Neural cell (in vitro differentiated cells): Measurements from ENCODE around the gene DOCK8. TPM values are rescaled to one million over a fixed set of nuclear protein-coding genes. Genes with fewer than 3 reads are reported as not detected.

Experiments
- H2AFZ ChIP-seq: fragments of 200-600, 300-800 bp; sonication (generic), shearing (Covaris generic); 2 replicates; pipeline ENCODE4 v1.6.0; 2014; ENCODE audit warnings: low read depth, mild to moderate bottlenecking, antibody characterized with exemption, low read length, moderate library complexity
- H3F3A ChIP-seq: fragments of 200-600 bp; shearing (Covaris generic); 2 replicates; pipeline ENCODE4 v1.6.1; 2016; ENCODE audit warnings: mild to moderate bottlenecking, moderate library complexity, mixed read lengths, antibody characterized with exemption, low read length; ENCODE audit not compliant: insufficient read depth, poor library complexity, severe bottlenecking
- H3K27ac ChIP-seq: fragments of 200-600, 300-800 bp; sonication (generic), shearing (Covaris generic); 2 replicates; pipeline ENCODE4 v1.5.1; 2014; ENCODE audit warnings: mild to moderate bottlenecking, low read length, moderate library complexity
- H3K27me3 ChIP-seq: fragments of 300-800, 200-600 bp; sonication (generic), shearing (Covaris generic); 2 replicates; pipeline ENCODE4 v1.6.0; 2014; ENCODE audit warnings: mild to moderate bottlenecking, low read depth, low read length, moderate library complexity; ENCODE audit not compliant: insufficient read depth
- H3K36me3 ChIP-seq: fragments of 300-800, 200-600 bp; sonication (generic), shearing (Covaris generic); 2 replicates; pipeline ENCODE4 v1.5.1; 2014; ENCODE audit warnings: mild to moderate bottlenecking, antibody characterized with exemption, low read length, moderate library complexity; ENCODE audit not compliant: insufficient read depth
- H3K4me2 ChIP-seq: fragments of 300-800, 200-600 bp; sonication (generic), shearing (Covaris generic); 2 replicates; pipeline ENCODE4 v1.6.0; 2014; ENCODE audit warnings: mild to moderate bottlenecking, low read length
- H3K4me3 ChIP-seq: fragments of 300-800, 200-600 bp; sonication (generic), shearing (Covaris generic); 2 replicates; pipeline ENCODE4 v1.5.1; 2014; ENCODE audit warnings: mild to moderate bottlenecking, low read length, moderate library complexity
- H3K79me2 ChIP-seq: fragments of 200-600 bp; shearing (Covaris generic); replicated peaks from 2 replicates; pipeline ENCODE4 v1.6.0; 2014; ENCODE audit warnings: mild to moderate bottlenecking, low read length, moderate library complexity; ENCODE audit not compliant: insufficient read depth
- H3K9ac ChIP-seq: fragments of 300-800, 200-600 bp; sonication (generic), shearing (Covaris generic); 2 replicates; pipeline ENCODE4 v1.6.1; 2016; ENCODE audit warnings: mild to moderate bottlenecking, low read length, mixed read lengths
- H3K9me2 ChIP-seq: fragments of 200-600 bp; shearing (Covaris generic); 2 replicates; pipeline ENCODE4 v1.6.1; 2016; ENCODE audit warnings: mild to moderate bottlenecking, low read length, mixed read lengths; ENCODE audit not compliant: insufficient read depth
- H3K9me3 ChIP-seq: fragments of 200-600, 300-800 bp; sonication (generic), shearing (Covaris generic); 2 replicates; pipeline ENCODE4 v1.6.1; 2016; ENCODE audit warnings: mild to moderate bottlenecking, mixed run types, low read length, moderate library complexity, mixed read lengths
- H4K20me1 ChIP-seq: fragments of 200-600 bp; shearing (Covaris generic); 2 replicates; pipeline ENCODE4 v1.6.1; 2016; ENCODE audit warnings: mild to moderate bottlenecking, mixed run types; ENCODE audit not compliant: insufficient read depth
- EP300 ChIP-seq: fragments of 450-650 bp; conservative IDR thresholded peaks from 2 replicates; pipeline ENCODE4 v1.6.1; 2014; ENCODE audit warnings: antibody characterized with exemption, mild to moderate bottlenecking, moderate library complexity; ENCODE audit not compliant: poor library complexity, severe bottlenecking
- EZH2 ChIP-seq: fragments of 200-600, 300-800 bp; shearing (Covaris generic), sonication (generic); IDR thresholded peaks from 2 replicates; pipeline ENCODE4 v1.6.1; 2014; ENCODE audit warnings: antibody characterized with exemption, low read length, borderline replicate concordance, mild to moderate bottlenecking; ENCODE audit not compliant: insufficient read depth, poor library complexity, severe bottlenecking
- MXI1 ChIP-seq: fragments of 450-650 bp; conservative IDR thresholded peaks from 2 replicates; pipeline ENCODE4 v1.6.1; 2014; ENCODE audit warnings: antibody characterized with exemption, mild to moderate bottlenecking; ENCODE audit not compliant: poor library complexity, severe bottlenecking
- POLR2AphosphoS5 ChIP-seq: IDR thresholded peaks from 2 replicates; pipeline ENCODE4 v1.6.1; 2012
- RAD21 ChIP-seq: fragments of 450-650 bp; conservative IDR thresholded peaks from 2 replicates; pipeline ENCODE4 v1.6.1; 2014; ENCODE audit warnings: antibody characterized with exemption, mild to moderate bottlenecking, moderate library complexity
- SMC3 ChIP-seq: fragments of 450-650 bp; conservative IDR thresholded peaks from 2 replicates; pipeline ENCODE4 v1.6.1; 2014; ENCODE audit warnings: antibody characterized with exemption, mild to moderate bottlenecking, moderate library complexity; ENCODE audit not compliant: poor library complexity
- TAF1 ChIP-seq: IDR thresholded peaks from 2 replicates; pipeline ENCODE4 v1.6.1; 2012; ENCODE audit warnings: low read depth
- polyA plus RNA-seq: library from polyadenylated mRNA; depleted of rRNA; stranded (reverse); fragments of >200 nt; gene quantifications from 2 replicates; pipeline ENCODE4 v1.2.3, GENCODE V29; 2014
- TF ChIP-seq, protein P1 (sequence below): fragments of 450-650 bp; IDR thresholded peaks from 2 replicates; pipeline ENCODE4 v1.5.1; 2014; ENCODE audit warnings: antibody characterized with exemption, mild to moderate bottlenecking, moderate library complexity; ENCODE audit not compliant: poor library complexity, severe bottlenecking
- TF ChIP-seq, protein P2 (sequence below): IDR thresholded peaks from 2 replicates; pipeline ENCODE4 v1.6.1; 2012; ENCODE audit warnings: borderline replicate concordance

The DOCK8 gene
- polyA plus RNA-seq, 1 donor from 2014 or later, result not detected

DNA sequence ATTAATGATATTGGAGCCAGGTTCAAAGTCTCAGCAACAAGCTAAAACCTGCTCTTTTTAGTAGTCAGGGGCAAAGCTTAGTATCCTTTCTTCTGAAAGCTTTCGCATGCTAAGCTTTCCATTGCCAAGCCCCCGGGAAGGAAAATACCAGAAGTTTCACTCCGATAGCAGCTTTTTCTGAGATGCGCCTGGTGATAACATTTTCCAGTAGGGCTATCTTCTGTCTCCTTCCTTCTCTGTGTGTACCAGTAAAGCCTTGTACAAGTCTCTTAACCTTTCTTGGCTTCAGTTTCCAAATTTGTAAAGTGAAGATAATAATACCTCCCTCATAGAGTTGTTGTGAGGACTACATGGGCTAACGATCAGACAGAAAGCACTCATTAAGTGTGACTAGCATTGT, 36.7 kb downstream of the DOCK8 start:
- Histone ChIP-seq H3K9me3 (no peaks in the 10 kb centered on the region), H2AFZ (no peak overlapping the region), H4K20me1 (no peaks in the 10 kb centered on the region), H3K4me3 (no peak overlapping the region), H3K27ac (no peak overlapping the region), H3K36me3 (no peaks in the 10 kb centered on the region), H3K27me3 (no peaks in the 10 kb centered on the region), H3K79me2 (no peaks in the 10 kb centered on the region), H3K9ac (no peak overlapping the region), H3K9me2 (no peaks in the 10 kb centered on the region), H3K4me2 (no peak overlapping the region), H3F3A (no peaks in the 10 kb centered on the region)
- TF ChIP-seq TAF1 (no peak), EP300 (no peak), SMC3 (no peak), MXI1 (no peak), RAD21 (no peak), EZH2 (no peak), POLR2AphosphoS5 (no peak)
- TF ChIP-seq, protein P1, sequence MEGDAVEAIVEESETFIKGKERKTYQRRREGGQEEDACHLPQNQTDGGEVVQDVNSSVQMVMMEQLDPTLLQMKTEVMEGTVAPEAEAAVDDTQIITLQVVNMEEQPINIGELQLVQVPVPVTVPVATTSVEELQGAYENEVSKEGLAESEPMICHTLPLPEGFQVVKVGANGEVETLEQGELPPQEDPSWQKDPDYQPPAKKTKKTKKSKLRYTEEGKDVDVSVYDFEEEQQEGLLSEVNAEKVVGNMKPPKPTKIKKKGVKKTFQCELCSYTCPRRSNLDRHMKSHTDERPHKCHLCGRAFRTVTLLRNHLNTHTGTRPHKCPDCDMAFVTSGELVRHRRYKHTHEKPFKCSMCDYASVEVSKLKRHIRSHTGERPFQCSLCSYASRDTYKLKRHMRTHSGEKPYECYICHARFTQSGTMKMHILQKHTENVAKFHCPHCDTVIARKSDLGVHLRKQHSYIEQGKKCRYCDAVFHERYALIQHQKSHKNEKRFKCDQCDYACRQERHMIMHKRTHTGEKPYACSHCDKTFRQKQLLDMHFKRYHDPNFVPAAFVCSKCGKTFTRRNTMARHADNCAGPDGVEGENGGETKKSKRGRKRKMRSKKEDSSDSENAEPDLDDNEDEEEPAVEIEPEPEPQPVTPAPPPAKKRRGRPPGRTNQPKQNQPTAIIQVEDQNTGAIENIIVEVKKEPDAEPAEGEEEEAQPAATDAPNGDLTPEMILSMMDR, result no peak
- TF ChIP-seq, protein P2, sequence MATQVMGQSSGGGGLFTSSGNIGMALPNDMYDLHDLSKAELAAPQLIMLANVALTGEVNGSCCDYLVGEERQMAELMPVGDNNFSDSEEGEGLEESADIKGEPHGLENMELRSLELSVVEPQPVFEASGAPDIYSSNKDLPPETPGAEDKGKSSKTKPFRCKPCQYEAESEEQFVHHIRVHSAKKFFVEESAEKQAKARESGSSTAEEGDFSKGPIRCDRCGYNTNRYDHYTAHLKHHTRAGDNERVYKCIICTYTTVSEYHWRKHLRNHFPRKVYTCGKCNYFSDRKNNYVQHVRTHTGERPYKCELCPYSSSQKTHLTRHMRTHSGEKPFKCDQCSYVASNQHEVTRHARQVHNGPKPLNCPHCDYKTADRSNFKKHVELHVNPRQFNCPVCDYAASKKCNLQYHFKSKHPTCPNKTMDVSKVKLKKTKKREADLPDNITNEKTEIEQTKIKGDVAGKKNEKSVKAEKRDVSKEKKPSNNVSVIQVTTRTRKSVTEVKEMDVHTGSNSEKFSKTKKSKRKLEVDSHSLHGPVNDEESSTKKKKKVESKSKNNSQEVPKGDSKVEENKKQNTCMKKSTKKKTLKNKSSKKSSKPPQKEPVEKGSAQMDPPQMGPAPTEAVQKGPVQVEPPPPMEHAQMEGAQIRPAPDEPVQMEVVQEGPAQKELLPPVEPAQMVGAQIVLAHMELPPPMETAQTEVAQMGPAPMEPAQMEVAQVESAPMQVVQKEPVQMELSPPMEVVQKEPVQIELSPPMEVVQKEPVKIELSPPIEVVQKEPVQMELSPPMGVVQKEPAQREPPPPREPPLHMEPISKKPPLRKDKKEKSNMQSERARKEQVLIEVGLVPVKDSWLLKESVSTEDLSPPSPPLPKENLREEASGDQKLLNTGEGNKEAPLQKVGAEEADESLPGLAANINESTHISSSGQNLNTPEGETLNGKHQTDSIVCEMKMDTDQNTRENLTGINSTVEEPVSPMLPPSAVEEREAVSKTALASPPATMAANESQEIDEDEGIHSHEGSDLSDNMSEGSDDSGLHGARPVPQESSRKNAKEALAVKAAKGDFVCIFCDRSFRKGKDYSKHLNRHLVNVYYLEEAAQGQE, result no peak

DNA sequence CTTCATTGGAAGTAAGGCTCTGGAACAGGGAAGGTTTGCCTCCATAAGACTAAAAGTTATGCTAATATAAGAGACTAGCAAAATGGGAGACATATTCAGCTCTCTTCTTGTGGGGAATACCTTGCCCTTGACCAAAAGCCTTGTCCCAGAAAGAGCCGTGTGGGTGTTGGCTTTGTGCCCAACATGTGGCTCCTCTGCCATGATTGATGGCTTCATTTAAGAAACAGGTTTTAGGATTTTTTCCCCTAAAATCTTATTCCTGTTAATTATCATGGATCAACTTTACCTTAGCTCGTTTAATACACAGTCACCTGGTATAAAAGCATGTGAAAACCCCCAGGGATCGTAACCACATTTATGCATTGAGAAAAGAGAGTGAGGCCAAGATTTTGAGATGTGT, 38.9 kb downstream of the DOCK8 start:
- H3K79me2 ChIP-seq, result no peaks in the 10 kb centered on the region
- H3K9ac ChIP-seq, result no peak overlapping the region
- H3K4me3 ChIP-seq, result no peak overlapping the region
- no peaks in the 10 kb centered on the region for H3F3A ChIP-seq
- TF ChIP-seq SMC3 (no peak), MXI1 (no peak)
- no peak overlapping the region for H3K4me2 ChIP-seq
- no peaks in the 10 kb centered on the region for H3K9me3 ChIP-seq
- H3K27ac ChIP-seq, result no peak overlapping the region
- H2AFZ ChIP-seq, result no peak overlapping the region
- no peaks in the 10 kb centered on the region for H3K9me2 ChIP-seq
- H3K36me3 ChIP-seq, result no peaks in the 10 kb centered on the region
- H3K27me3 ChIP-seq, result no peaks in the 10 kb centered on the region
- no peaks in the 10 kb centered on the region for H4K20me1 ChIP-seq

DNA sequence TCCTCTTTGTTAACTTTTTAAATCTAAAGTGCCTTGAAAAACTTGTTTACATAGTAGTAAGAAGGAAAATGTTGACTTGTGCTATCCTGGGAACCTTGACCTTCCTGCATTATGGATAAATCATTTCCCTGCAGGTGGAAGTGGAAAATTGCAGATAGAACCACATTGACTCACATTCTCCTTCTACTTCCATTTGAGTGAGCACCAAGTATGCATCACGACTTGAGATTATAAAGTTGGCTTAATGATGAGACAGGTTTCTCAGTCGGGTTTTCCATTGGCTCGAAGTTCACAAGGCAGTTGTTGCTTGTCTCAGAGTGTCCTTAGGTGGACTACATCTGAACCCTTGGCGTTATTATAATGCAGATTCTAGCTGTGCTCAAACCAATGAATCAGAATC, 39.9 kb downstream of the DOCK8 start:
- no peak overlapping the region for H3K9ac ChIP-seq
- H3K4me2 ChIP-seq, result no peak overlapping the region
- no peak overlapping the region for H3K4me3 ChIP-seq
- TF ChIP-seq EP300 (no peak), RAD21 (no peak), SMC3 (no peak), EZH2 (no peak), TAF1 (no peak), POLR2AphosphoS5 (no peak), MXI1 (no peak)
- TF ChIP-seq, protein P1, result no peak
- TF ChIP-seq, protein P2, result no peak
- H3K27me3 ChIP-seq, result no peaks in the 10 kb centered on the region
- no peaks in the 10 kb centered on the region for H3K9me2 ChIP-seq
- H3K36me3 ChIP-seq, result no peaks in the 10 kb centered on the region
- no peak overlapping the region for H2AFZ ChIP-seq
- no peaks in the 10 kb centered on the region for H3K9me3 ChIP-seq
- H4K20me1 ChIP-seq, result no peaks in the 10 kb centered on the region
- H3K79me2 ChIP-seq, result no peaks in the 10 kb centered on the region
- H3K27ac ChIP-seq, result no peak overlapping the region
- H3F3A ChIP-seq, result no peaks in the 10 kb centered on the region
